NCI-H748 (cell line): ENCODE measurements around the gene GALNT18.
"Not testable (repeated sequence)": the region's sequence is repeated elsewhere in the genome, so short reads cannot be mapped to it uniquely, and the experiment has no call there.

Source experiments
- DNase-seq: peaks from one replicate; lab custom pipeline; 2025; ENCODE audit not compliant: unreplicated experiment; lab: John Stamatoyannopoulos, UW

GALNT18 gene

GRCh38 chr11:11468954-11469353 lies 152.9 kb downstream of the GALNT18 start:
- no peak for DNase-seq

GRCh38 chr11:11467312-11467711 lies 154.5 kb downstream of the GALNT18 start:
- no peak for DNase-seq

GRCh38 chr11:11464555-11464954 lies 157.2 kb downstream of the GALNT18 start:
- no peak for DNase-seq

GRCh38 chr11:11463405-11463804 lies 158.4 kb downstream of the GALNT18 start:
- DNase-seq = peak; percentile 24

GRCh38 chr11:11461473-11461872 lies 160.3 kb downstream of the GALNT18 start:
- no peak for DNase-seq

GRCh38 chr11:11459578-11459977 lies 162.2 kb downstream of the GALNT18 start:
- no peak for DNase-seq

GRCh38 chr11:11458485-11458884 lies 163.3 kb downstream of the GALNT18 start:
- no peak for DNase-seq

GRCh38 chr11:11458001-11458400 lies 163.8 kb downstream of the GALNT18 start:
- DNase-seq = no peak

GRCh38 chr11:11456866-11457265 lies 164.9 kb downstream of the GALNT18 start:
- DNase-seq = no peak

GRCh38 chr11:11454671-11455223 lies 167.1 kb downstream of the GALNT18 start:
- DNase-seq = no peak

- no peak for DNase-seq
Observed at GRCh38 chr11:11451501-11452005, 170.3 kb downstream of the GALNT18 start.

- DNase-seq = no peak
Observed at GRCh38 chr11:11450744-11451362, 171.0 kb downstream of the GALNT18 start.

GRCh38 chr11:11449327-11449726 lies 172.5 kb downstream of the GALNT18 start:
- DNase-seq = no peak

- DNase-seq = no peak
Observed at GRCh38 chr11:11448626-11449025, 173.2 kb downstream of the GALNT18 start.

- DNase-seq = not testable (repeated sequence)
Observed at GRCh38 chr11:11447601-11448000, 174.2 kb downstream of the GALNT18 start.

GRCh38 chr11:11446967-11447366 lies 174.8 kb downstream of the GALNT18 start:
- DNase-seq = no peak

- peak; percentile 39 for DNase-seq
Observed at GRCh38 chr11:11446564-11446963, 175.2 kb downstream of the GALNT18 start.

- no peak for DNase-seq
Observed at GRCh38 chr11:11445441-11446185, 176.2 kb downstream of the GALNT18 start.

- no peak for DNase-seq
Observed at GRCh38 chr11:11444804-11445131, 177.0 kb downstream of the GALNT18 start.

- DNase-seq = no peak
Observed at GRCh38 chr11:11444027-11444803, 177.6 kb downstream of the GALNT18 start.

GRCh38 chr11:11442791-11443190 lies 179.0 kb downstream of the GALNT18 start:
- DNase-seq = no peak

- no peak for DNase-seq
Observed at GRCh38 chr11:11441516-11441915, 180.3 kb downstream of the GALNT18 start.
